NK-92 (cell line): ENCODE results near the gene WNK1.
"Not testable (repeated sequence)": the region's sequence is repeated elsewhere in the genome, so short reads cannot be mapped to it uniquely, and the experiment has no call there.

Experiments used
- DNase-seq: peaks from one replicate; lab custom pipeline; 2025; ENCODE audit not compliant: unreplicated experiment; lab: John Stamatoyannopoulos, UW

The WNK1 gene

GRCh38 chr12:906062-906585, 153.7 kb downstream of the WNK1 start:
- no peak for DNase-seq

- no peak for DNase-seq
Measured at GRCh38 chr12:907413-908185, 155.2 kb downstream of the WNK1 start.

- DNase-seq = no peak
Measured at GRCh38 chr12:909861-910260, 157.5 kb downstream of the WNK1 start.

- no peak for DNase-seq
Measured at GRCh38 chr12:910416-910815, 158.0 kb downstream of the WNK1 start.

GRCh38 chr12:911191-911826, 158.9 kb downstream of the WNK1 start:
- DNase-seq = no peak

- DNase-seq = no peak
Measured at GRCh38 chr12:912466-913235, 160.3 kb downstream of the WNK1 start.

GRCh38 chr12:913919-914698, 161.7 kb downstream of the WNK1 start:
- DNase-seq = no peak

- DNase-seq = no peak
Measured at GRCh38 chr12:915090-915489, 162.7 kb downstream of the WNK1 start.

- DNase-seq = no peak
Measured at GRCh38 chr12:916240-916639, 163.9 kb downstream of the WNK1 start.

GRCh38 chr12:916712-917445, 164.5 kb downstream of the WNK1 start:
- no peak for DNase-seq

GRCh38 chr12:920676-921075, 168.3 kb downstream of the WNK1 start:
- DNase-seq = no peak

- no peak for DNase-seq
Measured at GRCh38 chr12:922285-922684, 169.9 kb downstream of the WNK1 start.

GRCh38 chr12:926641-927040, 174.3 kb downstream of the WNK1 start:
- DNase-seq = no peak

- DNase-seq = no peak
Measured at GRCh38 chr12:931060-931459, 178.7 kb downstream of the WNK1 start.

- no peak for DNase-seq
Measured at GRCh38 chr12:931591-931990, 179.2 kb downstream of the WNK1 start.

- not testable (repeated sequence) for DNase-seq
Measured at GRCh38 chr12:935891-936290, 183.5 kb downstream of the WNK1 start.

- DNase-seq = no peak
Measured at GRCh38 chr12:936377-937345, 184.3 kb downstream of the WNK1 start.

GRCh38 chr12:938810-939209, 186.4 kb downstream of the WNK1 start:
- DNase-seq = no peak

- DNase-seq = no peak
Measured at GRCh38 chr12:943051-943450, 190.7 kb downstream of the WNK1 start.
